Lung (tissue), 12 donors: Measurements from ENCODE around the gene SHC1. TPM values are rescaled to one million over a fixed set of nuclear protein-coding genes. Genes with fewer than 3 reads are reported as not detected.
A peak's percentile ranks its signal among the peaks of the same experiment; 100 is the strongest.

Experiments used
- ATAC-seq: fragments of 200-7000 bp; cut with Tn5 transposase; one replicate; pipeline ENCODE4 v1.9.1; 2020; ENCODE audit warnings: moderate number of reproducible peaks; ENCODE audit not compliant: insufficient read depth, low FRiP score
- DNase-seq, 3 donors: peaks; one replicate each; pipeline ENCODE4 v3.0.0-alpha.2; 2013 to 2017
- H3K27ac ChIP-seq, 2 donors: one replicate each; pipeline ENCODE4 v1.5.1; 2013; ENCODE audit warnings: mild to moderate bottlenecking in 2 of 2, moderate library complexity in 2 of 2, control low read depth in 1 of 2, inconsistent platforms in 1 of 2, low read depth in 1 of 2, low read length in 1 of 2
- H3K27me3 ChIP-seq, 3 donors: one replicate each; pipeline ENCODE4 v1.5.1; 2013; ENCODE audit warnings: low read length in 2 of 3; ENCODE audit not compliant: control insufficient read depth in 3 of 3, insufficient read depth in 3 of 3
- H3K36me3 ChIP-seq, 4 donors: one replicate each; pipeline ENCODE4 v1.5.1; 2013; ENCODE audit warnings: low read length in 4 of 4, mild to moderate bottlenecking in 1 of 4, moderate library complexity in 1 of 4; ENCODE audit not compliant: control insufficient read depth in 4 of 4, insufficient read depth in 4 of 4
- H3K4me1 ChIP-seq, 5 donors: one replicate each; pipeline ENCODE4 v1.5.1; 2013; ENCODE audit warnings: low read length in 5 of 5, mild to moderate bottlenecking in 2 of 5, moderate library complexity in 1 of 5; ENCODE audit not compliant: control insufficient read depth in 5 of 5, insufficient read depth in 5 of 5
- H3K4me3 ChIP-seq: one replicate; pipeline ENCODE4 v1.5.1; 2013; ENCODE audit warnings: mild to moderate bottlenecking, control low read depth, moderate library complexity
- H3K9ac ChIP-seq, 2 donors: one replicate each; pipeline ENCODE4 v1.5.1; 2013; ENCODE audit warnings: low read length in 2 of 2, control low read depth in 1 of 2; ENCODE audit not compliant: insufficient read depth in 1 of 2
- H3K9me3 ChIP-seq, 4 donors: one replicate each; pipeline ENCODE4 v1.5.1; 2013; ENCODE audit warnings: low read length in 3 of 4, mild to moderate bottlenecking in 1 of 4, moderate library complexity in 1 of 4; ENCODE audit not compliant: control insufficient read depth in 4 of 4, insufficient read depth in 3 of 4
- CTCF ChIP-seq: IDR thresholded peaks from 2 replicates; pipeline ENCODE4 v1.5.1; 2012; ENCODE audit warnings: mild to moderate bottlenecking; ENCODE audit errors: control extremely low read depth, extremely low read depth
- WGBS, 2 donors: extraction: QIAGEN DNeasy Blood & Tissue Kit; methylation state at CpG; one replicate each; pipeline ENCODE4 v1.1.7; 2013; 5-methylcytosine and 5-hydroxymethylcytosine counted together
- polyA plus RNA-seq, 2 donors: library from polyadenylated mRNA; stranded (reverse); fragments of 200-250 nt; gene quantifications; one replicate each; pipeline ENCODE4 v1.2.1, GENCODE V29; 2013
- total RNA-seq, 2 donors: library from RNA; depleted of rRNA in 1 of 2; stranded (reverse); fragments of >200 nt in 1 of 2; gene quantifications; one replicate each; pipeline ENCODE4 v1.2.1, GENCODE V29; 2014 to 2021
- donor health status: control.
- donor health status: control.
- donor health status: Bipolar disorder and iron deficiency.
- donor health status: healthy.
- donor health status: DM: yes; HTN: yes; CAD: no.

The SHC1 gene
- total and polyA plus RNA-seq, 4 donors: 67.6 to 136 (median 93.8) TPM

DNA sequence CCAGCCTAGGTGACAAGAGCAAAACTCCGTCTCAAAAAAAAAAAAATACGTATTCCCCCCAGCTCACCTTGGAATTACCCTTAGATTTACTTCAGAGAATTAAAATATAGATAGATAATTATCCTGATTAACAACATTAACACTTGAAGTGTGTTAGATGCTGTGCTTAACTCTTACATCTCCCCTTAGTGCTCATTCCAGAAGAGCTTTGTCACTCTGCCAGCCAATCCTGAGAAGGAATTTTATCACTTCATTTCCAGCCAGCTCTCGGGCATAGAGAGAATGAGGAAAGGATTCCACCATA, 1.6 kb upstream of the SHC1 start:
- Histone ChIP-seq H3K4me3 (no peak overlapping the region), H3K9ac (peak overlapping the region; percentile 26 to 71), H3K9me3 (no peaks in the 10 kb centered on the region), H3K27me3 (no peaks in the 10 kb centered on the region), H3K27ac (peak overlapping the region; percentile 96), H3K4me1 (peaks cover 6 to 63% (median 27%) of the 10 kb centered on the region in 5 donors), H3K36me3 (peaks cover 4 to 21% (median 10%) of the 10 kb centered on the region in 4 donors)
- no peak for TF ChIP-seq CTCF
- DNase-seq: no peak
- 55 to 78% methylated on average over 3 of the region's 3 CpGs for WGBS, 2 donors
- no peak for ATAC-seq

GRCh38 chr1:154971341-154971998, 923 bp upstream of the SHC1 start:
- Histone ChIP-seq H3K36me3 (peaks cover 8 to 23% (median 17%) of the 10 kb centered on the region in 4 donors), H3K4me3 (no peak overlapping the region), H3K27me3 (no peaks in the 10 kb centered on the region), H3K9ac (peak overlapping the region in 1 of 2 donors; percentile 69), H3K9me3 (no peaks in the 10 kb centered on the region), H3K4me1 (peaks cover 5 to 59% (median 27%) of the 10 kb centered on the region in 5 donors), H3K27ac (peak overlapping the region; percentile 94 to 96)
- no peak for TF ChIP-seq CTCF
- ATAC-seq (no peak), DNase-seq (no peak)
- 33 to 60% methylated on average over 10 of the region's 10 CpGs for WGBS, 2 donors

GRCh38 chr1:154969860-154970452, 591 bp downstream of the SHC1 start:
- Histone ChIP-seq H3K9me3 (no peaks in the 10 kb centered on the region), H3K36me3 (peaks cover 15 to 37% (median 27%) of the 10 kb centered on the region in 4 donors), H3K4me3 (peak overlapping the region; percentile 29), H3K4me1 (peaks cover 0 to 51% (median 22%) of the 10 kb centered on the region in 5 donors), H3K27me3 (no peaks in the 10 kb centered on the region), H3K9ac (peak overlapping the region; percentile 14 to 41), H3K27ac (peak overlapping the region; percentile 94 to 96)
- WGBS, 2 donors: 37 to 42% methylated on average over 19 to 22 of the region's 22 CpGs
- DNase-seq (peak; percentile 27 to 54 (median 32)), ATAC-seq (no peak)
- TF ChIP-seq CTCF: no peak
